HG03095 (cell line): ENCODE results near the gene MARCHF9.

Experiments used
- ATAC-seq: cut with Tn5 transposase; IDR thresholded peaks from one replicate; pipeline ENCODE4 v1.9.1; 2021; ENCODE audit warnings: moderate library complexity; ENCODE audit not compliant: unreplicated experiment

MARCHF9 gene

GRCh38 chr12:57724003-57724935 lies 30.6 kb upstream of the MARCHF9 start:
- no peak for ATAC-seq

- no peak for ATAC-seq
Measured at GRCh38 chr12:57724936-57725740, 29.8 kb upstream of the MARCHF9 start.

- ATAC-seq: no peak
Measured at GRCh38 chr12:57725851-57726150, 29.1 kb upstream of the MARCHF9 start.

- ATAC-seq: no peak
Measured at GRCh38 chr12:57726151-57726883, 28.6 kb upstream of the MARCHF9 start.

- ATAC-seq: no peak
Measured at GRCh38 chr12:57726884-57727757, 27.8 kb upstream of the MARCHF9 start.

GRCh38 chr12:57727758-57728395 lies 27.0 kb upstream of the MARCHF9 start:
- no peak for ATAC-seq

GRCh38 chr12:57729321-57729844 lies 25.5 kb upstream of the MARCHF9 start:
- no peak for ATAC-seq

- ATAC-seq: no peak
Measured at GRCh38 chr12:57730336-57731067, 24.4 kb upstream of the MARCHF9 start.

GRCh38 chr12:57731411-57732080 lies 23.4 kb upstream of the MARCHF9 start:
- ATAC-seq: no peak

- ATAC-seq: no peak
Measured at GRCh38 chr12:57732270-57732669, 22.6 kb upstream of the MARCHF9 start.

- ATAC-seq: no peak
Measured at GRCh38 chr12:57732726-57733593, 21.9 kb upstream of the MARCHF9 start.

- no peak for ATAC-seq
Measured at GRCh38 chr12:57733928-57734327, 21.0 kb upstream of the MARCHF9 start.

- ATAC-seq: no peak
Measured at GRCh38 chr12:57734591-57734990, 20.3 kb upstream of the MARCHF9 start.

- no peak for ATAC-seq
Measured at GRCh38 chr12:57735198-57735855, 19.6 kb upstream of the MARCHF9 start.

- no peak for ATAC-seq
Measured at GRCh38 chr12:57735952-57736740, 18.8 kb upstream of the MARCHF9 start.

GRCh38 chr12:57736741-57737466 lies 18.0 kb upstream of the MARCHF9 start:
- ATAC-seq: no peak
